Non-pigmented ciliary epithelial cell (primary cell): Measurements from ENCODE around the gene NRIP1.
A peak's percentile ranks its signal among the peaks of the same experiment; 100 is the strongest.

Source experiments
- DNase-seq: peaks from one replicate; pipeline ENCODE4 v3.0.0-alpha.2; 2010; ENCODE audit warnings: low read depth

NRIP1 gene

GRCh38 chr21:15064576-15065391, at the start of gene NRIP1:
Gene NRIP1, minus strand, starts transcription at chr21:15065000. Its CDS starts 96,808 bp downstream, at chr21:14968192.
- peak; percentile 70 for DNase-seq

DNA sequence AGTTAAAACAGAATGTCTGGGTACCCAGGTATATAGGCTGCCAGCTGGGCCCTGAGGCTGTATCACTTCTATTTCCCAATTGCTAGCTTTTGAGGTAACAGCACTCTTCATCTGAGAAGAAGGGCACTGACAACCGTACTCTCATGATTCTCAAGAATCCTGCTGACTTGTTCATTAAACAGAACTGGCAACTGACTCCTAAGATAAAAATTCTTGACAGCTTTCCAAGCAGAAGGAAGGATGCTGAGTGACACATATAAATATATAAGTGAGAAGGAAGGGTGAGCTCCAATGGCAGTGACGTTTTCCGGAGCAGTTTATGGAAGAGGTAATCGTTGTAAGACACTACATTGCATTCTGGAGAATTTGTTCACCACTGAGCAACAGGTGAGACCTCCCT, 48.1 kb upstream of the NRIP1 start:
- no peak for DNase-seq

DNA sequence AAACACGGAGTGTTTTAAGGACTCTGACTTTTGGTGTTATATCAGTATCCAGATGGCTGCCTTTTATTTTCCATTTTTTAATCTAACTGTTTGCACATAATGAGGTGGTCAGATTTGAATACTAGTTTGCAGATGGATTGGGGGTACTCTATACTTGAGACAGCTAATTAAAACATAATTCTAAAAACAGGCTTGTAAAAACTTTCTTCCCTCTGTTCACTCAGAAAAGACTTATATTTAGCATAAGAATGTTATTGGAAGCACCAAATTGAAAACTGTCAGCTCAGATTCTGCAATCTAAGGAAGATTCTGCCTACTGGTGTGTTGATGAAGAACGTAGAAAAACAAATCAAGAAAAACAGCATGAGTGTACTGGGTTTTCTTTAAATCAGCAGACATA, 44.0 kb upstream of the NRIP1 start:
- no peak for DNase-seq

- no peak for DNase-seq
These were observed 39.7 kb upstream of the NRIP1 start for GRCh38 chr21:15104470-15104869.

DNA sequence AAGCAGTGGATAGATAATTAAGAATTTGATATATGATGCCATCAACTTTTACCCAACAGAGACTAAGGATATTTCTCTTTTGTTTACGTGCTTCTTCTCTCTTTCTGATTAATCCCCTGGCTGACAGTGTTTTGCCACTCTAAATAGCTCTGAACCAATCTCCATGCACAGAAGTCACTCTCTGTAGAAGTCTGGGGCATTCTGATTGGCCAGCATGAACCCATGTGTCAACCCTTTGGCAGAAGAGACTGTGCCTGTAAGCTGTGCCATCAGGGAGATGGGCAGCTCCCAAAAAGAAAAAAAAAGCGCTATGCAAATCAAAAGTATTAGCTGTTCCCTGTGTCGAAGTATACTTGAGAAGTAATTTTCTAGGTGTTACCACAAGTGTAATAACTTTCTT, 34.1 kb upstream of the NRIP1 start:
- no peak for DNase-seq

DNA sequence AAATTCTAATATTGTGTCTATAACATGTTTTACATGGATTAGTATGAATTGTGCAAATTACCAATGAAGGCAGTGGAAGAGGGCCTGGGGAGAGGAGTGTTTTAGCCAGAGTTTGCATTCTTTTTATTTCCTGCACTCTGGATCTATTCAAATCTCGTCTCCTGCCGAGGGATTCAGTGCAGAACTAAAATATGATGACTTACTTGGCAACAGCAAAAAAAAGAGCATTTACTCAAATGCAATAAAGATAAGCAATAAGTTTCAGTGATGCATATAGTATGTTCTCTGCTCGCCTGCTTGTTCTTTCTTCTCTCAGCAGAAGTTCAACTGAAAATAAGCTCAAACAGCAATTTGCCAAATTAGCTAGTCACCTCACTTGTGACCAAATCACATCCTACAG, 33.4 kb upstream of the NRIP1 start:
- DNase-seq = no peak

DNA sequence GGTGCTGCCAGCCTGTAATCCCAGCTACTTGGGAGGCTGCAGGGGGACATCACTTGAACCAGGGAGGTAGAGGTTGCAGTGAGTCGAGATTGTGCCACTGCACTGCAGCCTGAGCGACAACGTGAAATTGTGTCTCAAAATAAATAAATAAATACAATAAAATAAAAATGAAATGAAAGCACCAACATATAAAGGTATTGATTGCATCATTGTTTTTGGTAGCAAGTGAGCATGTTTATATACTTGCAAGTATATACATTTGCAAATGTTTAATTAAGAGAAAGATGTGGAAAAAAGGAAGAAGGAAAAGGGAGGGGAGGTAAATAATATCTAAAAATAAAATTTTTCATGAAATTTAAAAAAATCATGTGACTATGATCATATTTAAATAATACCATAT, 32.8 kb upstream of the NRIP1 start:
- no peak for DNase-seq

DNA sequence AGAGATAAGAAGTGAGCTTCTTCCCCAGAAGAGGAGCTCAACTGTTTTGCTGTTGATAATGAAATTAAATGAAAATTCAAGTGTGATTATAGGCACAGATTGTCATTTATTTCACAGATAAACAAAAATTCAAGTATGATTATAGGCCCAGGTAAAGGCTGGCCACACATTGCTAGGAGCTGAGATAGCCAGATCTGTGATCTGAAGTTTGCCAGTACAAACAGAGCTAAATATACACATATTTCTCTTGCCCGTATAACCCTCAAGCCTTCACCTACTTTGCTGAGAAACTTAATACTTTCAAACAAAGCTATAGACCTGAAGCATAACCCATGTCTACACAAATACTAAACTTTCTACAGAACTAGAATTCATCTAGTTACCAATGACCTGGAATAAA, 31.3 kb upstream of the NRIP1 start:
- DNase-seq = no peak

- DNase-seq = no peak
These were observed 30.5 kb upstream of the NRIP1 start for GRCh38 chr21:15095326-15095725.

DNA sequence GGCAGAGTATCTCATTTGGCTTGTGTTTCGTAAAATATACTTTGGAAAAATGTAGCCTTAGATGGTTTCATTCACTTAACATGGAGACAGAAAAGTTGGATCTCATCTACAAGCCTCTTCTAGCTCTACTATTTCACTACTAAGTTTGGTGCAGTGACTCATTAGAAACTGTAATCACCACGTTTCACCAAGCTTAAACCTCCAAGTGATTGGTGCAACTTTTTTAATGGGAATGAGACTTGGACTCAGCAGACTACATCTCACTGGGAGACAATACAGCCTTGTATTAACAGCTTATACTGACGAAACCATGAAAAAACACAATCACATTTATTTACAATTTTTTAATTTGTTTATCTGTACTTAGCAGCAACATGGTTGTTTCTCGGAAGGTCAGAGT, 29.9 kb upstream of the NRIP1 start:
- DNase-seq = no peak

DNA sequence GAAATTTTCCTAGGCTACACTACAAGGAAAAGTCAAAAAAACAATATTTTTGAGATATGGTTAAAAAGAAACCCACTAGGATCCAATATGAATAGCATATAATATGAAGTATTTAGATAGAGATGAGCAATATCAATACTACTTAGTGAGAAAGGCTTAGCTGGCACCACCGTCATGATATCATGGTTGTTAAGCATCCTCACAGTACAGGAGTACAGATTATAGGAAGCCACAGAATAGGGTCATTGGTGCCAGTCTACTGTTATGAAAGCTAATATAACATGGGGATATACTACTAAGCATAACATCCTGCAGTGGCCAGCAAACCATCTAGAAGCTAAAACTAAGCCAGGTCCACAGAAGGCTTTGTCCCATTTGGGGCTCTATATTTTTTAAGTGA, 28.4 kb upstream of the NRIP1 start:
- no peak for DNase-seq

GRCh38 chr21:15092745-15093144, 27.9 kb upstream of the NRIP1 start:
- no peak for DNase-seq

- DNase-seq = no peak
These were observed 25.6 kb upstream of the NRIP1 start for GRCh38 chr21:15090390-15090789.

GRCh38 chr21:15088488-15088887, 23.7 kb upstream of the NRIP1 start:
- no peak for DNase-seq

DNA sequence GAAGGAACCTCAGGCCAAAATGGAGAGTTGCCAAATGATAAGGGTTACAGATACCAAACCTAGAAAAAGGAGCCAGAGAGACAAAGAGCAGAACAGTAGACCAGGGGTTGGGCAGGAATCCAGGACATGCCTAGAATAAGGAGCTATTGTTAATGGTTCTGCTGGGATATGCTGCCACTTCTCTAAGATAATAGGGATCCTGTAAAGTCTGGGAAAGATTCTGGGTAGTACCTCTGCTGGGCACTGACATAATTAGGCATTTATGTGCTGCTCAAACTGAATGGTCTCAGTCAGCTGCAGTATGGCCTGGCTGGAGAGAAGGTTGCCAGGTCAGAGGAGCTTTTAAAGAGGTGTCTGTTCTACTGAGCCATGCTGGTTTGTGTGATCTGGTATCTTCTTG, 19.9 kb upstream of the NRIP1 start:
- DNase-seq = no peak

- no peak for DNase-seq
These were observed 15.7 kb upstream of the NRIP1 start for GRCh38 chr21:15080526-15080925.

- DNase-seq = no peak
These were observed 14.5 kb upstream of the NRIP1 start for GRCh38 chr21:15079269-15079668.

DNA sequence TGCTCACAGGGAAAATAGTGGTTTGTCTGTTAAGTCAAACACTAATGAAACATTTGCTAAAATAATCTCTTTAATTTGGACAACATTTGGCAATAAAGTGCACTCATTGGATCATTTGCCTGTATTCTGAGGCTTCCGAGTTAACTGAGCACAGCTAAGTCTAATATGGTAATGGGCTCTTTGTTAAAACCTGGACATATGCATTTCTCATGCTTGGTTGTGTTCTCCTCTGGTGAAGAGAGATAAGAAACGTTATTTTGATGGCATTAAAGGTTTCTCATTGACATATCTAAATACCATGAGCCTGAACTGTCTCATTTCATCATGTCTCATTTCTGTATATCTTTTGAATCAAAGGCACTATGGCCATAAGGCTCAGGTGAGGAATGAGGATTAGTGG, 13.4 kb upstream of the NRIP1 start:
- DNase-seq = no peak

DNA sequence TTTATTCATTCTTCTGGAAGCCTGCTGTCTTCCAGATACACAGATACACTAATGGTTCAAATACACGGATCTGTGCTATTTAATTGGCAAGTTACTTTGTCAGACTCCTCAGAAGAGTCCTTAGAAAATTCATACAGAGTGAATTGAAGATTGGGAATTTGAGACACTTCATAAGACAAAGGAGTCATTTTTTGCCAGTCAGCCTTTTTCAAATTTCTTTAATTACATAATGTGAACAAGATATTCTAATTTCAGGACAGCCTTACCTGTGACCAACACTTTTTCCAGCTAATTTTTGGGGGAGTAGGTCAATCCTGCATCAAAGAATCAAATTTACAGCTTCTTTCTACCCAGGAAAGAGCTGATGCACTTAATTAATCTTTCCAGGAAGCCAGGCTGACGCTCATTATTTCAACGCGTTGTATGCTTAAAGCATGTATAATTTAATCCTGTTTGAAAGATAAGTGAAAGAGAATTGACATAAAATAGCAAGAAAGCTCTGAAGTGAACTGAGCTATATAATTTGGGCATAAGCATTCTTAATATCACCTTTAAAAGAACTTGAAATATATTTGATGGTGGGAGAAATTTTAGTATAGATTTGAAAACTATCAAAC, 12.8 kb upstream of the NRIP1 start:
- no peak for DNase-seq

- no peak for DNase-seq
These were observed 11.9 kb upstream of the NRIP1 start for GRCh38 chr21:15076730-15077129.

DNA sequence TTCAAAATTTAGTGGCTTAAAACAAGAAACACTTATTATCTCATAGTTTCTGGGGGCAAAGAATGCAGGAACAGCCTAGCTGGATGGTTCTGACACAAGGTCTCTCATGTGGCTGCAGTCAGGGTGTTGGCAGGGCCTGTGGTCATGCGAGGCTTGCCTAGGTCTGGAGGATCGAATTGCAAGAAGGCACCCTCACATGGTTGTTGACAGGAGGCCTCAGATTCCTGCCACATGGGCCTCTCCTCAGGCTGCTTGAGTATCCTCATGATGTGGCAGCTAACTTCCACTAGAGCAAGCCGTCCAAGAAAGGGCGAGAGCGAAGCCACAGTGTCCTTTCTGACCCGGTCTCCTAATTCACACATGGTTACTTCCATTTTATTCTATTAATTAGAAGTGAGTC, 6.2 kb upstream of the NRIP1 start:
- no peak for DNase-seq

GRCh38 chr21:15066123-15066575, 1.3 kb upstream of the NRIP1 start:
- DNase-seq = no peak

- peak; percentile 73 for DNase-seq
These were observed 757 bp upstream of the NRIP1 start for GRCh38 chr21:15065392-15066122.
